HG02571 (cell line): ENCODE data around the gene DCUN1D1.
"Not testable (repeated sequence)": the region's sequence is repeated elsewhere in the genome, so short reads cannot be mapped to it uniquely, and the experiment has no call there.

Source experiments
- ATAC-seq: cut with Tn5 transposase; IDR thresholded peaks from one replicate; pipeline ENCODE4 v1.9.1; 2021; ENCODE audit warnings: mild to moderate bottlenecking, moderate library complexity; ENCODE audit not compliant: unreplicated experiment

The DCUN1D1 gene

GRCh38 chr3:182980204-182981037, at the start of gene DCUN1D1:
Gene DCUN1D1 (minus strand): TSS chr3:182980538. CDS start chr3:182980489, 49 bp downstream.
- peak; percentile 90 for ATAC-seq

GRCh38 chr3:183028416-183028815, 48.1 kb upstream of the DCUN1D1 start:
- no peak for ATAC-seq

GRCh38 chr3:183027276-183027675, 46.9 kb upstream of the DCUN1D1 start:
- ATAC-seq, result no peak

GRCh38 chr3:183022936-183023516, 42.7 kb upstream of the DCUN1D1 start:
- ATAC-seq, result no peak

GRCh38 chr3:183018421-183019192, 38.3 kb upstream of the DCUN1D1 start:
- no peak for ATAC-seq

- no peak for ATAC-seq
These were observed 34.8 kb upstream of the DCUN1D1 start for GRCh38 chr3:183015185-183015584.

GRCh38 chr3:183013856-183014255, 33.5 kb upstream of the DCUN1D1 start:
- no peak for ATAC-seq

GRCh38 chr3:183013074-183013473, 32.7 kb upstream of the DCUN1D1 start:
- ATAC-seq, result no peak

- no peak for ATAC-seq
These were observed 28.5 kb upstream of the DCUN1D1 start for GRCh38 chr3:183008800-183009199.

GRCh38 chr3:183008303-183008702, 28.0 kb upstream of the DCUN1D1 start:
- no peak for ATAC-seq

GRCh38 chr3:183006396-183007002, 26.2 kb upstream of the DCUN1D1 start:
- no peak for ATAC-seq

- ATAC-seq, result no peak
These were observed 19.4 kb upstream of the DCUN1D1 start for GRCh38 chr3:182999767-183000166.

- ATAC-seq, result not testable (repeated sequence)
These were observed 13.3 kb upstream of the DCUN1D1 start for GRCh38 chr3:182993486-182994201.

GRCh38 chr3:182989566-182989965, 9.2 kb upstream of the DCUN1D1 start:
- ATAC-seq, result no peak

GRCh38 chr3:182986021-182986420, 5.7 kb upstream of the DCUN1D1 start:
- no peak for ATAC-seq

- no peak for ATAC-seq
These were observed 3.5 kb upstream of the DCUN1D1 start for GRCh38 chr3:182983876-182984275.

GRCh38 chr3:182981038-182981380, 671 bp upstream of the DCUN1D1 start:
- no peak for ATAC-seq

GRCh38 chr3:182979674-182980191, 605 bp downstream of the DCUN1D1 start:
- peak; percentile 13 for ATAC-seq

- ATAC-seq, result no peak
These were observed 1.1 kb downstream of the DCUN1D1 start for GRCh38 chr3:182979103-182979673.

- ATAC-seq, result no peak
These were observed 2.0 kb downstream of the DCUN1D1 start for GRCh38 chr3:182978387-182978786.
